GM18526 (cell line): ENCODE measurements around the gene OSCP1.

Experiments used
- POLR2A ChIP-seq: IDR thresholded peaks from 3 replicates; pipeline ENCODE4 v1.6.1; 2011; ENCODE audit not compliant: insufficient read length; ENCODE audit errors: extremely low read depth

The OSCP1 gene

DNA sequence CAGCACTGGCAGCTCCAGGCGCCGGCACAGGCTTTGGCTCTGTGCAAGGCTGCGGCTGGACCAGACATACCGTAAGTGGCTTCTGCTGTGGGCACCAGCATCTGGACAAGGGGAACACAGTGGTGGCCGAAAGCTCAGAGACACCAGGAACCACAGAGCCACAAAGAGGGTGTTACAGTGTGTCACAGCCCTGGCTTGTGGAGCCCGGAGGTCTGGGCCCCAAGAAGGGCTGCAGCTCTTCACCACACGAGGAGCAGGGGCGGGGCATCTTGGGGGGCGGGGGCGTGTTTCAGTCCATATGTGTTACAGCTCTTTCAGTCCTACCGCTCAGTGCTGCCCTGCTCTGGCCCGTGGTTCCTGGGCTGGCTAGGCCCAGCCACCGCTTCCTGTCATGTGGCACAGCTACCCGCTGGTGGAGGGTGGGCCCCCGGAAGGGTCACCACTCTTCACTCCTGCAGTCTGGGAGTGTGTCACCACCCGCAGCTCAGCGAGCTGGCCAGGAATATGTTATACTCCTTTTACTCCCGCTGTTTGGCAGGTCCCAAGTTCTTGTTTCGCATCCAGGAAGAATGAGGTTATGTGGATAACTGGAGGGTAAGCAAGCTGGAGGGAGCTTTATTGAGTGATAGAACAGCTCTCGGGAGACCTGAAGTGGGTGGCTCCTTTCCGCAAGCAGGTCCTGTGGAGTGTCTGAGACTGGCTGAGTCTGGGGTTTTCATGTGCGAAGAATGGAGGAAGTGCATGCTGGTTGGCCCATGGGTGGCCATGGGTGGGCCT, 49.2 kb downstream of the OSCP1 start:
- no peak for TF ChIP-seq POLR2A

DNA sequence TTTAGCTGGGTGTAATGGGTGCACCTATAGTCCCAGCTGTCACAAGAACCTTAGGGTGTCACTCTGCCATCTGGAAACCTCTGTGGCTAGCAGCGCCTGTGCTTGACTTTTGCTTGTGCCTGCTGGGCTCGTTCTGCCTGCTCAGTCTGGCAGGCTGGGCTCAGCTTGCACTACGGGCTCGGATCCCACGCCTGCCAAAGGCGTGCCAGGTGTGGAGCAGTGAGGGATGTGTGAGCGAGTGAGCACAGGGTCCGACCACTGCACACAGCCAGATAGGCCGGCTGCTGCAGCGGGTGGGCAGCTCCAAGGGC, 49.8 kb downstream of the OSCP1 start:
- TF ChIP-seq POLR2A = no peak

DNA sequence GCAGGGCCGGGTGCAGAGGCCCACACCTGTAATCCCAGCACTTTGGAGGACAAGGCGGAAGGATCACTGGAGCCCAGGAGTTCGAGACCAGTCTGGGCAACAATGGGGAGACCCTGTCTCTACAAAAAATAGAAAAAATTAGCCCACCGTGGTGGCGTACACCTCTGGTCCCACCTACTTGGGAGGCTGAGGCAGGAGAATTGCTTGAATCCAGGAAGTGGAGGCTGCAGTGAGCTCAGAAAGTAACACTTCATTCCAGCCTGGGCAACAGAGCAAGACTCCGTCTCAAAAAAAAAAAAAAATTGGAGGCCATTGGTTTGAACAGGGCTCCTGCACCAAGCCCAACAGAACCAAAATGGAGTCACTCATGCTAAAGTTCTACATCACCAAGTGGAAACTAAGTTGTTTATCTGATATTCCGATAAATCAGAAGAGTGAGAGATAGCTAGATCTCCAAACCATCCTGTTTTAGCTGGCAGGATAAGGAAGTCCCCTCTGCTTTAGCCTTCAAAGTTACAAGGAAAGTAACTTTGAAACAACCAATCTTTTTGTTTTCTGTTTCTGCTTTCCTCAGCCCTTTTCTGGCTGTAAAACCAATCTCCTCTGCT, 51.8 kb downstream of the OSCP1 start:
- no peak for TF ChIP-seq POLR2A

GRCh38 chr1:36397378-36398230, 52.6 kb downstream of the OSCP1 start, which contains the start of gene LSM10:
Gene LSM10, minus strand, starts transcription at chr1:36397908. Its CDS starts 3,779 bp downstream, at chr1:36394129.
- TF ChIP-seq POLR2A = peak; percentile 72

DNA sequence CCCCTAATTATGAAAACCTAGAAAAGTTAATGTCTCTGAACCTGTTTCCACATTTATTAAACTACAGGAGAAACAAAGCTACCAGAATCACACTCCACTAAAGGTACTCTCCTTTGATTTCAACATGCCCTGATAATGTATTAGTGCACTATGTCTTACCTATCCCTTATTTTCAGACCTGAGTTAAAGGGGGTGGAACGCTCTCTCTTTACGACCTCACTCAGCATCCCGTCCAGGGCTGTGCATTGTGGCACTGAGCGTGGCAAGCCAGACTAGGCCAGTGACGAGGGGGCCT, 53.2 kb downstream of the OSCP1 start:
- TF ChIP-seq POLR2A = no peak

DNA sequence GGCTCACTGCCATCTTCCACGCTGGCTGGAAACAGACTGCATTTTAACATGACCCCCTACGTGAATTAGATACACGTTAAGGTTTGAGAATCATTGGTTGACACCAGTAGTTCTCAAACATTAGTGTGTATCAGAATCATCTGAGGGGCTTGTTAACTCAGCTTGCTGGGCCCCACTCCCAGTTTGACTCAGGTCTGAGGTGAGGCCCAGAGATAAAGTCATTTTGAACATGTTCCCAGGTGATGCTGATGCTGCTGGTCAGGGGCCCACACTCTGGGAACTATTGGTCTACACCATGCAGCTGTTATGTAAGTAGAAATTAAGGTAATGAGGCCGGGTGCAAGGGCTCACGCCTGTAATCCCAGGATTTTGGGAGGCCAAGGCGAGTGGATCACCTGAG, 53.9 kb downstream of the OSCP1 start:
- no peak for TF ChIP-seq POLR2A

- no peak for TF ChIP-seq POLR2A
Measured at GRCh38 chr1:36393686-36394085, 56.6 kb downstream of the OSCP1 start.

- TF ChIP-seq POLR2A = no peak
Measured at GRCh38 chr1:36392836-36393235, 57.4 kb downstream of the OSCP1 start.

DNA sequence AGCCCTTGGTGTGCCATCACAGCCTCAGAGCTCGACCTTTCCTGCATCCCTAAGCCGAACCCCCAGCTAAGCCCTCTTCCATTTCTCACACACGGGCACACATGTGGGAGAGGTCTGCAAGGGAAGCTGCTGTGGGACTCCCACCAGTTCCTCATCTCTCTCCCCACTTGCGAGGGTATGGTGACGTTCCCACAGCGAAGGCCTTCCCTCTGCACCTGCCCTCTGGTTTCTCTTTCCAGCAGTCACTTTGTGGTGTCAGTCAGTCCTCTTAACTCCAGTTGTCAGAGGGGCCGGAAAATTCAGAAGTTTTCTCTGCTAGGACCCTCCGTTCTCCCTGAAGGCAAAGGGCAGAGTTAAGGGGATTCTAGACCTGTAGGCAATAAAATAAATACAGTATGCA, 59.0 kb downstream of the OSCP1 start:
- no peak for TF ChIP-seq POLR2A

DNA sequence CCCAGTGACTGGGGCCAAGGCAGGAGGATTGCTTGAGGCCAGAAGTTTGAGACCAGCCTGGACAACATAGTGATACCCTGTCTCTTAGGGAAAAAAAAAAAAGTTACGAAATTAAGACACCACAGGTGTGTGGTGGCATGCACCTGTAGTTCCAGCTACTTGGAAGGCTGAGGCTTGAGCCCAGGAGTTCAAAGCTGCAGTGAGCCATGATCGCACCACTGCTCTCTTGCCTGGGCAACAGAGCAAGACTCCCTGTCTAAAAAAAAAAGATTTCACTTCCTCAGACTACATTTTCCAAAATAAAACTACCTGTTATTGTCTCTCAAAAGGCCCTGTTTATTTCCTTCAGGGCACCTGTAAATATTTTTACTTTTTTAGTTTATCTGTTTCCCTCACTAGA, 59.8 kb downstream of the OSCP1 start:
- TF ChIP-seq POLR2A = no peak

- TF ChIP-seq POLR2A = no peak
Measured at GRCh38 chr1:36389999-36390398, 60.3 kb downstream of the OSCP1 start.

- no peak for TF ChIP-seq POLR2A
Measured at GRCh38 chr1:36389261-36389660, 61.0 kb downstream of the OSCP1 start.

GRCh38 chr1:36387141-36387949, 62.9 kb downstream of the OSCP1 start:
- no peak for TF ChIP-seq POLR2A

- TF ChIP-seq POLR2A = peak; percentile 94
Measured at GRCh38 chr1:36386265-36387140, 63.7 kb downstream of the OSCP1 start.

- TF ChIP-seq POLR2A = peak; percentile 38
Measured at GRCh38 chr1:36385410-36386264, 64.6 kb downstream of the OSCP1 start, which contains the start of gene STK40. Gene STK40, minus strand, starts transcription at chr1:36385924. Its CDS starts 24,592 bp downstream, at chr1:36361332.
